Coronary artery (tissue), 2 donors: ENCODE results near the gene TANC2.

Source experiments
- DNase-seq: peaks from one replicate; pipeline ENCODE4 v3.0.0-alpha.2; 2017; ENCODE audit warnings: low spot score
- H3K27ac ChIP-seq, 2 donors: fragments of 200-600 bp; sonication (generic); one replicate each; pipeline ENCODE4 v1.5.1; 2016 to 2019
- H3K4me3 ChIP-seq: fragments of 200-600 bp; sonication (generic); 2 replicates; pipeline ENCODE4 v1.5.1; 2016; ENCODE audit warnings: mild to moderate bottlenecking, moderate library complexity
- CTCF ChIP-seq: fragments of 200-600 bp; sonication (generic); IDR thresholded peaks from one replicate; pipeline ENCODE4 v1.5.1; 2019; ENCODE audit warnings: antibody characterized with exemption

TANC2 gene

GRCh38 chr17:63001689-63002394, 35.8 kb downstream of the TANC2 start:
- H3K27ac ChIP-seq, result no peak overlapping the region
- H3K4me3 ChIP-seq, result no peak overlapping the region
- no peak for TF ChIP-seq CTCF
- DNase-seq, result no peak

GRCh38 chr17:63002625-63003024, 36.6 kb downstream of the TANC2 start:
- H3K27ac ChIP-seq, result no peak overlapping the region
- no peak for TF ChIP-seq CTCF
- H3K4me3 ChIP-seq, result no peak overlapping the region
- DNase-seq, result no peak

- no peak overlapping the region for H3K27ac ChIP-seq
- no peak for DNase-seq
- no peak overlapping the region for H3K4me3 ChIP-seq
- TF ChIP-seq CTCF, result no peak
These were observed 49.8 kb downstream of the TANC2 start for GRCh38 chr17:63015824-63016223.
